Measurements from ENCODE around the gene EPYC.

DNA sequence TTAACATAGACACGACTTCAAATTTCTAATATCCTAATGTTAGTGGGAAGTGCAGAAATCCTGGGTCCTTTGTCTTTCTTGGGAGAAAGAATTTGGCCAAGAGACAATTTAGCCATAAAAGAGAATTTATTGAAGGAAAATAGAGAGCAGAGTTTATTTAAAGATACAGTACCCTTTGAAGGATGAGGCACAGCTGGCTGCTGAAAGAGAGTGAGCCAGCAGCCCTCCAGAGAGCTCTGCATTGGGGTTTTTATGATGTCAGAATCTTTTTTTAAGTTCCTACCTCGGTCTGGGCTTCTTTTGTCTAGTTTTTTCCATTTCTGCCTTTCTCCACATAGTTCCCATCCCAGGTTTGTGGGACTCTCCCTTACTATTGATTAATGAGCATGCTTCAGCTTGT is 87.3 kb downstream of the EPYC start:
- TF ChIP-seq, protein P1, sequence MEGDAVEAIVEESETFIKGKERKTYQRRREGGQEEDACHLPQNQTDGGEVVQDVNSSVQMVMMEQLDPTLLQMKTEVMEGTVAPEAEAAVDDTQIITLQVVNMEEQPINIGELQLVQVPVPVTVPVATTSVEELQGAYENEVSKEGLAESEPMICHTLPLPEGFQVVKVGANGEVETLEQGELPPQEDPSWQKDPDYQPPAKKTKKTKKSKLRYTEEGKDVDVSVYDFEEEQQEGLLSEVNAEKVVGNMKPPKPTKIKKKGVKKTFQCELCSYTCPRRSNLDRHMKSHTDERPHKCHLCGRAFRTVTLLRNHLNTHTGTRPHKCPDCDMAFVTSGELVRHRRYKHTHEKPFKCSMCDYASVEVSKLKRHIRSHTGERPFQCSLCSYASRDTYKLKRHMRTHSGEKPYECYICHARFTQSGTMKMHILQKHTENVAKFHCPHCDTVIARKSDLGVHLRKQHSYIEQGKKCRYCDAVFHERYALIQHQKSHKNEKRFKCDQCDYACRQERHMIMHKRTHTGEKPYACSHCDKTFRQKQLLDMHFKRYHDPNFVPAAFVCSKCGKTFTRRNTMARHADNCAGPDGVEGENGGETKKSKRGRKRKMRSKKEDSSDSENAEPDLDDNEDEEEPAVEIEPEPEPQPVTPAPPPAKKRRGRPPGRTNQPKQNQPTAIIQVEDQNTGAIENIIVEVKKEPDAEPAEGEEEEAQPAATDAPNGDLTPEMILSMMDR (IDR thresholded peaks at IDR 0.05; ENCODE audit: low read depth, low read length), result no peak
- TF ChIP-seq MYC (IDR thresholded peaks at IDR 0.05; ENCODE audit: low read depth, low read length), result no peak

Measured in NB4 (cell line).